Cardiac muscle cell (in vitro differentiated cells and primary cell): Measurements from ENCODE around the gene DNAJB12. TPM values are rescaled to one million over a fixed set of nuclear protein-coding genes. Genes with fewer than 3 reads are reported as not detected.

ENCODE experiments used
- DNase-seq, 2 donors: peaks; one replicate each; pipeline versions ENCODE4 v3.0.0 to v3.0.0-alpha.2; 2010 to 2017; ENCODE audit warnings: low read depth in 1 of 2, low spot score in 1 of 2
- H3K27ac ChIP-seq: fragments of 200-600 bp; sonication (generic); 2 replicates; pipeline ENCODE4 v1.5.1; 2016
- H3K27me3 ChIP-seq: fragments of 200-600 bp; sonication (generic); 2 replicates; pipeline ENCODE4 v1.6.0; 2016; ENCODE audit warnings: control low read depth
- H3K36me3 ChIP-seq: fragments of 200-600 bp; sonication (generic); 2 replicates; pipeline ENCODE4 v1.5.1; 2016; ENCODE audit warnings: control low read depth
- H3K4me1 ChIP-seq: fragments of 200-600 bp; sonication (generic); 2 replicates; pipeline ENCODE4 v1.8.1; 2017; ENCODE audit warnings: low read depth, mild to moderate bottlenecking, mixed run types
- H3K4me3 ChIP-seq: fragments of 200-600 bp; sonication (generic); 2 replicates; pipeline ENCODE4 v1.5.1; 2016; ENCODE audit warnings: mild to moderate bottlenecking
- H3K9me3 ChIP-seq: fragments of 200-600 bp; sonication (generic); 2 replicates; pipeline ENCODE4 v1.5.1; 2017; ENCODE audit warnings: low read depth, mild to moderate bottlenecking, control low read depth
- CTCF ChIP-seq: IDR thresholded peaks from 2 replicates; pipeline ENCODE4 v1.5.1; 2012; ENCODE audit warnings: low read depth, mild to moderate bottlenecking, low read length
- polyA plus RNA-seq: library from polyadenylated mRNA; unstranded; fragments of >200 nt; fragmentation: Nextera tagmentation; extraction: Ambion mirVana; gene quantifications from 2 replicates; pipeline ENCODE4 v1.2.1, GENCODE V29; 2016
- total RNA-seq: library from RNA; depleted of rRNA; stranded (reverse); fragments of >200 nt; gene quantifications from 2 replicates; pipeline ENCODE4 v1.2.3, GENCODE V29; 2016

DNAJB12 gene
- total and polyA plus RNA-seq, 2 experiments from 2014 or later, result 23.8 to 32.0 TPM

- H3K4me3 ChIP-seq, result no peak overlapping the region
- DNase-seq, result no peak
- TF ChIP-seq CTCF, result no peak
- H3K4me1 ChIP-seq, result peaks cover 5% of the 10 kb centered on the region
- H3K27me3 ChIP-seq, result no peaks in the 10 kb centered on the region
- no peaks in the 10 kb centered on the region for H3K9me3 ChIP-seq
- H3K27ac ChIP-seq, result no peak overlapping the region
- no peaks in the 10 kb centered on the region for H3K36me3 ChIP-seq
Measured at GRCh38 chr10:72314263-72314662, 40.5 kb downstream of the DNAJB12 start.

GRCh38 chr10:72312865-72313391 is 41.8 kb downstream of the DNAJB12 start:
- no peak for TF ChIP-seq CTCF
- peaks cover 7% of the 10 kb centered on the region for H3K4me1 ChIP-seq
- no peaks in the 10 kb centered on the region for H3K27me3 ChIP-seq
- H3K4me3 ChIP-seq, result no peak overlapping the region
- DNase-seq, result no peak
- H3K27ac ChIP-seq, result no peak overlapping the region
- no peaks in the 10 kb centered on the region for H3K9me3 ChIP-seq
- H3K36me3 ChIP-seq, result no peaks in the 10 kb centered on the region

- no peak overlapping the region for H3K4me3 ChIP-seq
- H3K9me3 ChIP-seq, result no peaks in the 10 kb centered on the region
- peaks cover 7% of the 10 kb centered on the region for H3K4me1 ChIP-seq
- no peaks in the 10 kb centered on the region for H3K27me3 ChIP-seq
- H3K27ac ChIP-seq, result no peak overlapping the region
- no peak for TF ChIP-seq CTCF
- DNase-seq, result no peak
- no peaks in the 10 kb centered on the region for H3K36me3 ChIP-seq
Measured at GRCh38 chr10:72311667-72312066, 43.1 kb downstream of the DNAJB12 start.

GRCh38 chr10:72310636-72311035 is 44.1 kb downstream of the DNAJB12 start:
- DNase-seq, result no peak
- Histone ChIP-seq H3K4me1 (peaks cover 7% of the 10 kb centered on the region), H3K9me3 (no peaks in the 10 kb centered on the region), H3K36me3 (no peaks in the 10 kb centered on the region), H3K27ac (no peak overlapping the region), H3K27me3 (no peaks in the 10 kb centered on the region), H3K4me3 (no peak overlapping the region)
- TF ChIP-seq CTCF, result no peak

GRCh38 chr10:72310241-72310633 is 44.5 kb downstream of the DNAJB12 start:
- H3K36me3 ChIP-seq, result no peaks in the 10 kb centered on the region
- H3K9me3 ChIP-seq, result no peaks in the 10 kb centered on the region
- no peak overlapping the region for H3K4me3 ChIP-seq
- no peak for TF ChIP-seq CTCF
- H3K4me1 ChIP-seq, result peaks cover 7% of the 10 kb centered on the region
- H3K27ac ChIP-seq, result no peak overlapping the region
- H3K27me3 ChIP-seq, result no peaks in the 10 kb centered on the region
- DNase-seq, result peak in 1 of 2 donors; percentile 51
